GM23338 (cell line): ENCODE results near the gene ZNF488. TPM values are rescaled to one million over a fixed set of nuclear protein-coding genes. Genes with fewer than 3 reads are reported as not detected.

Experiments used
- ATAC-seq: fragments of 200-7000 bp; cut with Tn5 transposase; 3 replicates; pipeline ENCODE4 v1.9.1; 2020
- DNase-seq: peaks from one replicate; pipeline ENCODE4 v3.0.0-alpha.2; 2015; ENCODE audit warnings: low spot score
- H2AFZ ChIP-seq: fragments of 200-600 bp; sonication (generic); 2 replicates; pipeline ENCODE4 v1.8.0; 2016; ENCODE audit warnings: antibody characterized with exemption, mild to moderate bottlenecking, moderate library complexity
- H3F3A ChIP-seq: fragments of 200-600 bp; sonication (generic); replicated peaks from 2 replicates; pipeline ENCODE4 v1.8.0; 2017; ENCODE audit warnings: antibody characterized with exemption, mixed run types, low read depth
- H3K27ac ChIP-seq: fragments of 200-600 bp; sonication (generic); 2 replicates; pipeline ENCODE4 v1.6.1; 2016; ENCODE audit warnings: low read depth
- H3K27me3 ChIP-seq: fragments of 200-600 bp; sonication (generic); 2 replicates; pipeline ENCODE4 v1.8.0; 2016; ENCODE audit warnings: mild to moderate bottlenecking, mixed run types, moderate library complexity; ENCODE audit not compliant: insufficient read depth
- H3K36me3 ChIP-seq: fragments of 200-600 bp; sonication (generic); 2 replicates; pipeline ENCODE4 v1.8.0; 2016; ENCODE audit warnings: mild to moderate bottlenecking; ENCODE audit not compliant: insufficient read depth
- H3K4me1 ChIP-seq: fragments of 200-600 bp; sonication (generic); 2 replicates; pipeline ENCODE4 v1.8.0; 2016; ENCODE audit warnings: mild to moderate bottlenecking, moderate library complexity; ENCODE audit not compliant: insufficient read depth
- H3K4me2 ChIP-seq: fragments of 200-600 bp; sonication (generic); 2 replicates; pipeline ENCODE4 v1.7.1; 2017; ENCODE audit warnings: mixed run types
- H3K4me3 ChIP-seq: fragments of 200-600 bp; sonication (generic); 2 replicates; pipeline ENCODE4 v1.6.1; 2016; ENCODE audit warnings: mixed run types
- H3K79me2 ChIP-seq: fragments of 200-600 bp; sonication (generic); replicated peaks from 2 replicates; pipeline ENCODE4 v1.8.0; 2017; ENCODE audit warnings: mild to moderate bottlenecking; ENCODE audit not compliant: insufficient read depth
- H3K9me2 ChIP-seq: fragments of 200-600 bp; sonication (generic); 2 replicates; pipeline ENCODE4 v1.8.0; 2017; ENCODE audit not compliant: insufficient read depth
- H4K20me1 ChIP-seq: fragments of 200-600 bp; sonication (generic); replicated peaks from 2 replicates; pipeline ENCODE4 v1.8.0; 2017; ENCODE audit warnings: mild to moderate bottlenecking; ENCODE audit not compliant: insufficient read depth
- H3K27ac Mint-ChIP-seq: 2 replicates; pipeline ENCODE4 v1.8.0; 2020; ENCODE audit warnings: inconsistent platforms, mild to moderate bottlenecking, moderate library complexity, mixed read lengths
- H3K27me3 Mint-ChIP-seq: 3 replicates; pipeline ENCODE4 v1.8.0; 2022; ENCODE audit warnings: low read depth, mild to moderate bottlenecking, moderate library complexity, mixed read lengths, inconsistent platforms; ENCODE audit not compliant: insufficient read depth, poor library complexity
- H3K36me3 Mint-ChIP-seq: 3 replicates; pipeline ENCODE4 v1.8.0; 2021; ENCODE audit warnings: low read depth, mild to moderate bottlenecking, inconsistent platforms, moderate library complexity, mixed read lengths
- H3K4me1 Mint-ChIP-seq: 3 replicates; pipeline ENCODE4 v1.8.0; 2020; ENCODE audit warnings: mild to moderate bottlenecking, inconsistent platforms, mixed read lengths
- H3K4me3 Mint-ChIP-seq: 3 replicates; pipeline ENCODE4 v1.8.0; 2021; ENCODE audit warnings: moderate library complexity, mild to moderate bottlenecking, inconsistent platforms, mixed read lengths
- H3K9me3 Mint-ChIP-seq: 3 replicates; pipeline ENCODE4 v1.8.0; 2020; ENCODE audit warnings: moderate library complexity, mild to moderate bottlenecking, inconsistent platforms, mixed read lengths
- CREB1 ChIP-seq: fragments of 250-450 bp; sonication (Bioruptor Pico); IDR thresholded peaks from 2 replicates; pipeline ENCODE4 v1.5.0; 2020; ENCODE audit warnings: low read depth, mild to moderate bottlenecking, moderate library complexity
- EZH2 ChIP-seq: fragments of 200-600 bp; sonication (generic); IDR thresholded peaks from one replicate; pipeline ENCODE4 v1.8.0; 2017; ENCODE audit warnings: antibody characterized with exemption, mild to moderate bottlenecking, low read depth; ENCODE audit not compliant: unreplicated experiment
- EZH2phosphoT487 ChIP-seq: fragments of 200-600 bp; sonication (generic); IDR thresholded peaks from one replicate; pipeline ENCODE4 v1.8.1; 2018; ENCODE audit warnings: antibody characterized with exemption; ENCODE audit not compliant: unreplicated experiment
- JUNB ChIP-seq: IDR thresholded peaks from one replicate; pipeline ENCODE4 v1.6.1; 2016; ENCODE audit warnings: antibody characterized with exemption; ENCODE audit not compliant: unreplicated experiment
- NANOG ChIP-seq: IDR thresholded peaks from 2 replicates; pipeline ENCODE4 v1.6.1; 2016; ENCODE audit warnings: antibody characterized with exemption, borderline replicate concordance
- STAT1 ChIP-seq: IDR thresholded peaks from one replicate; pipeline ENCODE4 v1.6.1; 2016; ENCODE audit warnings: antibody characterized with exemption; ENCODE audit not compliant: unreplicated experiment
- ZNF114 ChIP-seq: fragments of 250-450 bp; sonication (Bioruptor Pico); IDR thresholded peaks from 2 replicates; pipeline ENCODE4 v1.5.0; 2020; ENCODE audit warnings: mild to moderate bottlenecking, moderate library complexity
- ZNF331 ChIP-seq: fragments of 250-450 bp; sonication (Bioruptor Pico); IDR thresholded peaks from 2 replicates; pipeline ENCODE4 v1.5.0; 2020; ENCODE audit warnings: low read depth, mild to moderate bottlenecking, moderate library complexity
- polyA plus RNA-seq: library from polyadenylated mRNA; unstranded; fragments of >200 nt; fragmentation: Nextera tagmentation; extraction: Ambion mirVana; gene quantifications from 2 replicates; pipeline ENCODE4 v1.2.1, GENCODE V29; 2016
- total RNA-seq: library from RNA; depleted of rRNA; stranded (reverse); fragments of >200 nt; shearing (Covaris generic); gene quantifications from 2 replicates; pipeline ENCODE4 v1.2.3, GENCODE V29; 2014
- TF ChIP-seq, protein P1 (sequence below): IDR thresholded peaks from 2 replicates; pipeline ENCODE4 v1.6.1; 2016; ENCODE audit warnings: antibody characterized with exemption
- TF ChIP-seq, protein P2 (sequence below): IDR thresholded peaks from one replicate; pipeline ENCODE4 v1.6.1; 2018; ENCODE audit warnings: antibody characterized with exemption; ENCODE audit not compliant: unreplicated experiment

Gene ZNF488
- total and polyA plus RNA-seq, 2 experiments from 2014 or later = 2.5 to 5.2 TPM

DNA sequence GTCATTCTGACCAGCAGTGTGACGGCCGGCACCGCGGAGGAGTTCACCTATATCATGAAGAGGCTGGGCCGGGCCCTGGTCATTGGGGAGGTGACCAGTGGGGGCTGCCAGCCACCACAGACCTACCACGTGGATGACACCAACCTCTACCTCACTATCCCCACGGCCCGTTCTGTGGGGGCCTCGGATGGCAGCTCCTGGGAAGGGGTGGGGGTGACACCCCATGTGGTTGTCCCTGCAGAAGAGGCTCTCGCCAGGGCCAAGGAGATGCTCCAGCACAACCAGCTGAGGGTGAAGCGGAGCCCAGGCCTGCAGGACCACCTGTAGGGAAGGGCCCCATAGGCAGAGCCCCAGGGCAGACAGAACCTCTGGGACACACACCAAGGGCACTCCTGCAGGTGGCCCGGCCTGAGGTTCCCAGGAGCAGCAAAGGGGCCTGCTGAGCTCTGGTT, 26.9 kb downstream of the ZNF488 start (continued):
- TF ChIP-seq, protein P1, sequence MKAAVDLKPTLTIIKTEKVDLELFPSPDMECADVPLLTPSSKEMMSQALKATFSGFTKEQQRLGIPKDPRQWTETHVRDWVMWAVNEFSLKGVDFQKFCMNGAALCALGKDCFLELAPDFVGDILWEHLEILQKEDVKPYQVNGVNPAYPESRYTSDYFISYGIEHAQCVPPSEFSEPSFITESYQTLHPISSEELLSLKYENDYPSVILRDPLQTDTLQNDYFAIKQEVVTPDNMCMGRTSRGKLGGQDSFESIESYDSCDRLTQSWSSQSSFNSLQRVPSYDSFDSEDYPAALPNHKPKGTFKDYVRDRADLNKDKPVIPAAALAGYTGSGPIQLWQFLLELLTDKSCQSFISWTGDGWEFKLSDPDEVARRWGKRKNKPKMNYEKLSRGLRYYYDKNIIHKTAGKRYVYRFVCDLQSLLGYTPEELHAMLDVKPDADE = no peak
- TF ChIP-seq EZH2phosphoT487 (no peak), JUNB (no peak), STAT1 (no peak), CREB1 (CRISPR knock-in tag) (no peak), ZNF331 (no peak), EZH2 (no peak), ZNF114 (CRISPR knock-in tag) (no peak)
- TF ChIP-seq, protein P2, sequence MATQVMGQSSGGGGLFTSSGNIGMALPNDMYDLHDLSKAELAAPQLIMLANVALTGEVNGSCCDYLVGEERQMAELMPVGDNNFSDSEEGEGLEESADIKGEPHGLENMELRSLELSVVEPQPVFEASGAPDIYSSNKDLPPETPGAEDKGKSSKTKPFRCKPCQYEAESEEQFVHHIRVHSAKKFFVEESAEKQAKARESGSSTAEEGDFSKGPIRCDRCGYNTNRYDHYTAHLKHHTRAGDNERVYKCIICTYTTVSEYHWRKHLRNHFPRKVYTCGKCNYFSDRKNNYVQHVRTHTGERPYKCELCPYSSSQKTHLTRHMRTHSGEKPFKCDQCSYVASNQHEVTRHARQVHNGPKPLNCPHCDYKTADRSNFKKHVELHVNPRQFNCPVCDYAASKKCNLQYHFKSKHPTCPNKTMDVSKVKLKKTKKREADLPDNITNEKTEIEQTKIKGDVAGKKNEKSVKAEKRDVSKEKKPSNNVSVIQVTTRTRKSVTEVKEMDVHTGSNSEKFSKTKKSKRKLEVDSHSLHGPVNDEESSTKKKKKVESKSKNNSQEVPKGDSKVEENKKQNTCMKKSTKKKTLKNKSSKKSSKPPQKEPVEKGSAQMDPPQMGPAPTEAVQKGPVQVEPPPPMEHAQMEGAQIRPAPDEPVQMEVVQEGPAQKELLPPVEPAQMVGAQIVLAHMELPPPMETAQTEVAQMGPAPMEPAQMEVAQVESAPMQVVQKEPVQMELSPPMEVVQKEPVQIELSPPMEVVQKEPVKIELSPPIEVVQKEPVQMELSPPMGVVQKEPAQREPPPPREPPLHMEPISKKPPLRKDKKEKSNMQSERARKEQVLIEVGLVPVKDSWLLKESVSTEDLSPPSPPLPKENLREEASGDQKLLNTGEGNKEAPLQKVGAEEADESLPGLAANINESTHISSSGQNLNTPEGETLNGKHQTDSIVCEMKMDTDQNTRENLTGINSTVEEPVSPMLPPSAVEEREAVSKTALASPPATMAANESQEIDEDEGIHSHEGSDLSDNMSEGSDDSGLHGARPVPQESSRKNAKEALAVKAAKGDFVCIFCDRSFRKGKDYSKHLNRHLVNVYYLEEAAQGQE = no peak

DNA sequence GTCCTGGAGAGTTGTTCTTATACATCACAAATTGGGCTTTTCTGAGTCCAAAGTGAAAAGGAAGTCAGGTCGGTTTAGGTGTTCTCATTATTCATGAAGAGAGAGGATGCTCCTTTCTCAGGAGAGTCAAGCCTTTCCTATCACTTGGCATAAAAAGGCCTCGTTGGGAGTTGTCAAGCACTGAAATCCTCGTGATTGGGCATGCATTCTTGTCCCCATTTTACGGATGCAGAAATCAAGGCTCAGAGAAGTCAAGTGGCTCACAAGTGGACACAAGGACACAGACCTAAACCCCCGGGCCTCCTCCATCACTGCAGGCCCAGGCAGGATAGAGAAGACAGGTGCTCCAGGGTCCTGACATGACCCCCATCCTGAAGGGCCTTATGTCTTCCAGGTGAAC, 27.4 kb downstream of the ZNF488 start:
- H3K9me2 ChIP-seq = no peaks in the 10 kb centered on the region
- no peak overlapping the region for H2AFZ ChIP-seq
- no peak overlapping the region for H3K27ac Mint-ChIP-seq
- H3K9me3 Mint-ChIP-seq = no peaks in the 10 kb centered on the region
- H3F3A ChIP-seq = no peaks in the 10 kb centered on the region
- no peak for TF ChIP-seq NANOG
- TF ChIP-seq, protein P1 = no peak
- no peak for TF ChIP-seq EZH2phosphoT487
- TF ChIP-seq ZNF114 (CRISPR knock-in tag) = no peak
- TF ChIP-seq, protein P2 = no peak
- no peak for TF ChIP-seq EZH2
- TF ChIP-seq STAT1 = no peak
- no peak for TF ChIP-seq ZNF331
- no peak for DNase-seq
- no peak for ATAC-seq
- no peaks in the 10 kb centered on the region for H3K27me3 ChIP-seq
- no peak overlapping the region for H3K4me3 Mint-ChIP-seq
- H4K20me1 ChIP-seq = no peaks in the 10 kb centered on the region
- H3K4me1 ChIP-seq = no peaks in the 10 kb centered on the region
- H3K36me3 Mint-ChIP-seq = no peaks in the 10 kb centered on the region
- no peaks in the 10 kb centered on the region; the same call in 2 of the 3 replicates for H3K4me1 Mint-ChIP-seq
- H3K36me3 ChIP-seq = no peaks in the 10 kb centered on the region
- H3K79me2 ChIP-seq = no peaks in the 10 kb centered on the region
- H3K27ac ChIP-seq = no peak overlapping the region
- H3K4me2 ChIP-seq = no peak overlapping the region
- no peak overlapping the region for H3K4me3 ChIP-seq
- H3K27me3 Mint-ChIP-seq = peaks cover 7% of the 10 kb centered on the region
